Muscle of leg (tissue), 11 donors: ENCODE measurements around the gene ZBTB16. TPM values are rescaled to one million over a fixed set of nuclear protein-coding genes. Genes with fewer than 3 reads are reported as not detected.

ENCODE experiments used
- DNase-seq: peaks from one replicate; pipeline ENCODE4 v3.0.0; 2013
- H3K27ac ChIP-seq: one replicate; pipeline ENCODE4 v1.5.1; 2013; ENCODE audit warnings: mild to moderate bottlenecking, low read length, control low read depth
- H3K27me3 ChIP-seq: one replicate; pipeline ENCODE4 v1.6.1; 2013; ENCODE audit warnings: low read length; ENCODE audit not compliant: control insufficient read depth, insufficient read depth
- H3K36me3 ChIP-seq: one replicate; pipeline ENCODE4 v1.6.1; 2013; ENCODE audit warnings: low read length; ENCODE audit not compliant: control insufficient read depth, insufficient read depth
- H3K4me1 ChIP-seq: one replicate; pipeline ENCODE4 v1.6.1; 2013; ENCODE audit warnings: low read length; ENCODE audit not compliant: control insufficient read depth, insufficient read depth
- H3K4me3 ChIP-seq: one replicate; pipeline ENCODE4 v1.5.1; 2013; ENCODE audit warnings: low read length, control low read depth
- H3K9me3 ChIP-seq: replicated peaks from 2 replicates; pipeline ENCODE4 v1.6.1; 2013; ENCODE audit warnings: low read depth, low read length; ENCODE audit not compliant: control insufficient read depth
- WGBS: methylation state at CpG from one replicate; pipeline ENCODE4 v1.1.5; 2013; ENCODE audit warnings: missing lambda C conversion rate; ENCODE audit not compliant: insufficient coverage; 5-methylcytosine and 5-hydroxymethylcytosine counted together
- polyA plus RNA-seq, 8 donors: library from polyadenylated mRNA; unstranded; fragments of 120-200 nt; gene quantifications; one replicate each; pipeline versions ENCODE4 v1.2.1 to v1.2.3, GENCODE V29; 2013; ENCODE audit warnings: inconsistent platforms in 1 of 8, low replicate concordance in 1 of 8; ENCODE audit not compliant: insufficient read length in 8 of 8, insufficient read depth in 1 of 8
- total RNA-seq: library from RNA; stranded (reverse); fragments of 120-200 nt; gene quantifications from one replicate; pipeline ENCODE4 v1.2.4, GENCODE V29; 2013

Gene ZBTB16
- total and polyA plus RNA-seq, 9 donors: 1.7 to 10.0 (median 4.0) TPM

- Histone ChIP-seq H3K27ac (no peak overlapping the region), H3K4me3 (no peak overlapping the region), H3K36me3 (no peaks in the 10 kb centered on the region), H3K27me3 (no peaks in the 10 kb centered on the region), H3K9me3 (no peaks in the 10 kb centered on the region), H3K4me1 (peaks cover 37% of the 10 kb centered on the region)
- WGBS: 100% methylated on average over 1 of the region's 2 CpGs
- DNase-seq: no peak
Observed at GRCh38 chr11:114191893-114192292, 132.4 kb downstream of the ZBTB16 start.

GRCh38 chr11:114192841-114193389 is 133.4 kb downstream of the ZBTB16 start:
- no peak for DNase-seq
- Histone ChIP-seq H3K4me3 (no peak overlapping the region), H3K4me1 (peaks cover 46% of the 10 kb centered on the region), H3K27ac (no peak overlapping the region), H3K27me3 (no peaks in the 10 kb centered on the region), H3K36me3 (no peaks in the 10 kb centered on the region), H3K9me3 (no peaks in the 10 kb centered on the region)
- 68% methylated on average over 4 of the region's 4 CpGs for WGBS

- no peaks in the 10 kb centered on the region for H3K27me3 ChIP-seq
- no peaks in the 10 kb centered on the region for H3K36me3 ChIP-seq
- no peak for DNase-seq
- H3K4me1 ChIP-seq: peaks cover 57% of the 10 kb centered on the region
- H3K27ac ChIP-seq: no peak overlapping the region
- 85% methylated on average over 5 of the region's 10 CpGs for WGBS
- H3K4me3 ChIP-seq: no peak overlapping the region
- no peaks in the 10 kb centered on the region for H3K9me3 ChIP-seq
Observed at GRCh38 chr11:114193730-114194679, 134.5 kb downstream of the ZBTB16 start.

- no peak overlapping the region for H3K27ac ChIP-seq
- no peak for DNase-seq
- no peaks in the 10 kb centered on the region for H3K9me3 ChIP-seq
- no peak overlapping the region for H3K4me3 ChIP-seq
- peaks cover 63% of the 10 kb centered on the region for H3K4me1 ChIP-seq
- no peaks in the 10 kb centered on the region for H3K27me3 ChIP-seq
- no CpG with 5 or more reads among the region's 4 CpGs for WGBS
- H3K36me3 ChIP-seq: no peaks in the 10 kb centered on the region
Observed at GRCh38 chr11:114194702-114195101, 135.2 kb downstream of the ZBTB16 start.

GRCh38 chr11:114195151-114195550 is 135.6 kb downstream of the ZBTB16 start:
- no peaks in the 10 kb centered on the region for H3K36me3 ChIP-seq
- peaks cover 63% of the 10 kb centered on the region for H3K4me1 ChIP-seq
- WGBS: 71% methylated on average over 4 of the region's 4 CpGs
- H3K27ac ChIP-seq: no peak overlapping the region
- H3K9me3 ChIP-seq: no peaks in the 10 kb centered on the region
- no peaks in the 10 kb centered on the region for H3K27me3 ChIP-seq
- no peak overlapping the region for H3K4me3 ChIP-seq
- DNase-seq: no peak

GRCh38 chr11:114195981-114196731 is 136.6 kb downstream of the ZBTB16 start:
- DNase-seq: no peak
- no peaks in the 10 kb centered on the region for H3K36me3 ChIP-seq
- H3K4me1 ChIP-seq: peaks cover 63% of the 10 kb centered on the region
- no peak overlapping the region for H3K4me3 ChIP-seq
- H3K27ac ChIP-seq: peak overlapping the region; percentile 13
- H3K9me3 ChIP-seq: no peaks in the 10 kb centered on the region
- no peaks in the 10 kb centered on the region for H3K27me3 ChIP-seq
- WGBS: 91% methylated on average over 3 of the region's 5 CpGs

GRCh38 chr11:114196997-114197703 is 137.6 kb downstream of the ZBTB16 start:
- Histone ChIP-seq H3K4me3 (no peak overlapping the region), H3K9me3 (no peaks in the 10 kb centered on the region), H3K4me1 (peaks cover 63% of the 10 kb centered on the region), H3K27ac (peak overlapping the region; percentile 83), H3K27me3 (no peaks in the 10 kb centered on the region), H3K36me3 (no peaks in the 10 kb centered on the region)
- DNase-seq: peak; percentile 91
- 47% methylated on average over 2 of the region's 7 CpGs for WGBS

- DNase-seq: peak; percentile 95
- no peaks in the 10 kb centered on the region for H3K27me3 ChIP-seq
- no peaks in the 10 kb centered on the region for H3K9me3 ChIP-seq
- peak overlapping the region; percentile 83 for H3K27ac ChIP-seq
- WGBS: 0% methylated on average over 4 of the region's 10 CpGs
- H3K4me3 ChIP-seq: no peak overlapping the region
- peaks cover 57% of the 10 kb centered on the region for H3K4me1 ChIP-seq
- no peaks in the 10 kb centered on the region for H3K36me3 ChIP-seq
Observed at GRCh38 chr11:114197799-114198500, 138.4 kb downstream of the ZBTB16 start.

GRCh38 chr11:114199051-114199450 is 139.5 kb downstream of the ZBTB16 start:
- peaks cover 48% of the 10 kb centered on the region for H3K4me1 ChIP-seq
- no peaks in the 10 kb centered on the region for H3K27me3 ChIP-seq
- H3K4me3 ChIP-seq: no peak overlapping the region
- H3K9me3 ChIP-seq: no peaks in the 10 kb centered on the region
- H3K36me3 ChIP-seq: no peaks in the 10 kb centered on the region
- peak overlapping the region; percentile 81 for H3K27ac ChIP-seq
- 94% methylated on average over 26 of the region's 26 CpGs for WGBS
- DNase-seq: no peak
